Germinal center (tissue), 1 donor: ENCODE data around the gene PAMR1.

Source experiments
- DNase-seq: peaks from one replicate; pipeline ENCODE4 v3.0.0; 2012; ENCODE audit warnings: mixed read lengths, low spot score

Gene PAMR1

DNA sequence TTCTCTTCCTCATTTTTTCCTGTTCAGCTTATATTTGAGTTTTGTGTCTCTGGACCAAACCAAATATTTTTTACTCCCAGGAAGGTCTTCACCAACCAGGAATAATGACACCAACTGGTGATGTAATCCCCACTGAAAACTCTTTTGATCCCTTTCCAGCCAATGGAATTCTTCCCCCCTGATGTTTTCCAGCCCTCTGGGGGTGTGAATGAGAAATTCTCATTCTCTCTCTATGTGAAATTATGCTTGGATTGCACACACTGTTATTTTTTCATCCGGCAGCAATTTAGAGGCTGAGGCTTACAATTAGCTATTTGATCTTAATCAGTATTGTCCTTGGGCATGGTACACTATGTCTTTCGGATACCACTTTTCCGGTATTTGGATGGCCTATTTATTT, 66.6 kb downstream of the PAMR1 start:
- no peak for DNase-seq

- DNase-seq: no peak
Measured at GRCh38 chr11:35454362-35454761, 71.1 kb downstream of the PAMR1 start.

DNA sequence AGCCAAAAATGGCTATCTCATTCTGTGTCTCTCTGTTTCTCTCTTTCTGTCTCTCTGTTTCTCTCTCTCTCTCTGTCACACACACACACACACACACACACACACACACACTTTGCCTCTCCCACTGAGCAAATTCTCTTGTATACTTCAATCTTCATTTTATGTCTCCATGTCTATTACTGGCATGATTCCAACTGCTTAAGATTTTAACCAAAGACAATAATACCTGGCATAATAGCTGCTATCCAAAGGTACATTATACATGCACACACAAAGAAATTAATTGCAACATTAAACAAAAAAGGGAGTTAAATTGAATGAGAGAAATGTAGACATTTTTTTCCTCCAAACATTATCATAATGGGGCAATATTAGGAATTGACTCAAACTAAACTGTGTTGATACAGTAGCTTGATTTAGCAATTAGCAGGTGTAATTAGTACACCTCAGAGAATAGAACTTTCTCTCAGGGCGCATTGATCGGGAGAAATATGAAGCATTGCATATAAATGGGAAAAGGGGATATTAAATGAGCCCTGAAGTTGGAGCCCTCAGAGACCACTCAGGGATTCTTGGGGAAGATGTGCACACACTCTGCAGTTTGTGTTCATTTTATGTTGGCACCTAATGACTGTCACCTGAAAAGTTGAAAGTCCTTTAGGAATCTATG, 88.7 kb downstream of the PAMR1 start:
- no peak for DNase-seq

- no peak for DNase-seq
Measured at GRCh38 chr11:35433588-35433987, 91.8 kb downstream of the PAMR1 start.

DNA sequence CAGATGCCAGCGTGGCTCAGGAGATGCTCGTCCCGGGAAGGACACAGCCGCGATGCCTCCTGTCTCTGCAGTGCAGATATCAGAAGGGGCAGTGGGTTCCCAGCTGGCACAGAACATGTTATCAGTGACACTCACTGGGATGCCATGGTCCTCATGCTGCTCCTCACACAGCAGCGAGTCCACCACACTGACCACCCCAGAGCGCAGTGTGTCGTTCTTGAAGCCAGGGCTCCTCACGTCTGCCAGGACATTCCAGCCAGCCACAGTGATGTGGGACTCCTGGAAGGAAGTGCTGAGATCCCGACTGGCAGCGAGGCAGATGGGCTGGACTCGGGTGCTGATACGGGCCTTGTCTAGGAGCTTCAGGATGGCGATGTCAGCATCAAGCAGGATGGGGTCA, 93.0 kb downstream of the PAMR1 start:
- DNase-seq: no peak

DNA sequence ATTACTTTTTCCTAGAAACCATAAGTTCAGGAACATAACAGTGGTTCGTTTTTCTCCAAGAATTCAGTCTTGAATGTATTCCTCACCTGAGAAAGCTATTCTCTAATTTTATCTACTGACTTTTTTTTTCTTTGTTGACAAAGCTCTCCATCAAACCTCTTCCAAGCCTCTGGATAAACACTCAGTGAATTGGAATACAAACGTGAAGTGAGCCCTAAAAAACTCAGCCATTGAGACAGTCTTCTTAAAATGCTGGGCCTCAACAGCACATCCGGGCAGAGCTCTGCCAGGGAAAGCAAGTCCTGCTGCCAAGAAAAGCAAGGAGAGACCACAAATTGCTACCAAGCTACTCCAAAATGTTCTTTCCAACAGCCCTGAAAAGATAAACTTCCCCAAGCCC, 98.3 kb downstream of the PAMR1 start:
- DNase-seq: no peak

DNA sequence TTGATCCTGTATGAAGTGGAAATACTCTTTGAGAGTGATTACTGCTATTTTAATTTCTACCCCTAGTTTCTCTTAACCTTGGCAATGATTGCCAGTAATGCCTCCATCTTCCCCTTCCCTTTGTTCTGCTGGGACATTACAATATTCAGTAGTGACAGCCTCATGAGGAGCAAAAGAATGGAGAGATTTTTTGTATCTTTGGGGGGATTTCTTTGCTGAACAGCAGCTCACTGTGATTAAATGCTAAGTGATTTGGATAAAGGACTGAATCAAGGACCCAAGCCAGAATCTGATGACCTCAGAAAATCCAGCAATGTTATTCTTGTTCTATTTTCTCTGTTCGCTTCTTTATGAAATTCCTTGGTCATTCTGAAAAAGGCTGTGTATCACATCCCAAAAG, 99.1 kb downstream of the PAMR1 start:
- DNase-seq: no peak

DNA sequence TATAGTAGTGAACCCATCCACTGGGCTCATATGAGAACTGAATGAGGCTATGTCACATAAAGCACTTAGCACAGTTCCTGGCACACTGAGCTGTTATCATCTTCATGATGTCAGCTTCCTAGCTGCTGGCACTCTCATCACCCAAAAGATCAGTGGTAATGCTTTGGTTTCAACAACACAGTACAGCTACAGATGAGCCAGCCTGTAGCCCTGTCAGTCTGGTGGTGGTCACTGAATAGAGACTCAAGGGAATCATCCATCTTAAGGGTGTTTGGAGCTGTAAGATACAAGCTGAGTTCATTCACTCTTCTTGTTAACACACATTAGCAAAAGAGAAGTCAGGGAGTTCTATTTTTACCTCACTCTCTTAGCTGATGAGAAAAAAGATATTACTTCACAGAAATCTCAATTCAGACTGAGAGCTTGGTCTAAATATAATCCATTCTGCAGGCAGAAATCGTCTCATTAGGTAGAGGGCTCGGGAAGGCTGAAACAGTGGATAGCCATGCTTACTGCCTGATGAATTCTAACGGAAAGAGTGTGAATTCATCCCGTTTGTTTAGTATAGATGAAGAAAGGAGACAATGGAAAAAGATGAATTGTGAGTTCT, 99.7 kb downstream of the PAMR1 start:
- DNase-seq: no peak

DNA sequence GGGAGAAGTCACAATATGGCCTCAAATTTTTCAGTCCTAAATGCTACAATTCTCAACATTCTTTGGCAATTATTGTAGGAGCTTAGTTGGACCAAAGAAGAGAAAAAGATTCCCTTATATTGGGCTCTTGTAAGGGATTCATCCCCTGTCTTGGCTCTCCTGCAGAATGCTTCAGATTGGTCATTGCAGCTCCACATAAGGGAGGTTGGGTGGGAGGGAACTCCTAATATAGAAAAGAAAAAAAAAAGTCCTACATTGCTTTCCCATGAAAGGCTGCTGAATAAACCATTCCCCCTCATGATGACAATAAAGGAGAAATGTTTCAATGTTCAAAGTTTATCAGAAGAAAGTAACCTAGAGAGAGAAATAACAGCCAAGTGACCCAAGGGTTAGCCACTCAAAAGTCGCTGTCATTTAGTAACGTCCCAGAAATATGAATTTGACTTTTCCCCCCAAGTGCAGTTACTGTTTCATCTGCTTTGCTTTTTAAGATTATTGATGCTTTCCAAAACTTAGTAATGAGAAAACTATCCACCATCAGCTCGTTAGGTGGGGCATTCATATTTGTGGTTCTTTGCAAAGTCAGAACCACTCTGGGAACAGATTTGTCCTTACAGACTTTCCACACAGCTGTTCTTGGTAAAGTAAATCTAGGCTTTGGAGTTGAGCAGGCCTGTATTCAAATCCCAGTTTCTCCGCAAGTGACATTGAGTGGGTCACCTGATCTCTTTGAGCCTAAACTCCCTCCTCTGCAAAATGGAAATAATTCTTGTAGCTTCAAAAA, 101.1 kb downstream of the PAMR1 start:
- DNase-seq: no peak

DNA sequence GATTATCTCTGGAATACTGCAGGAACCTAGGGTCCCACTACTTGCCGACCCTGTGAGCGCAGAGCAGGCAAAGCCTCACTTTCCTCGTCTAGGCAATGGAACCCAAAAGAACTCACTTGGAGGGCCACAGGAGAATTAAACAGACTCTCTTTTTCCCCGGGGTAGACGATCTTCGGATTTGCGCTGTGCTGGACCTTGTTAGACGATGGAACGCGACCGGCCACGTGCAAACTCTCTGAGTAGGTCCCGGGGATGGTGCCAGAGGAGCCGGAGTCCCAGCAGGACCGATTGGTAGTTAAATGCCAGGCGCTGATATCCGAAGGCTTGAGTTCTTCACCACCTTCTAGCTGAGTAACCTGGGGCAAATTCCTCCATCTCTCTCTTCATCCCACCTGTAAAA, 105.0 kb downstream of the PAMR1 start:
- DNase-seq: no peak

DNA sequence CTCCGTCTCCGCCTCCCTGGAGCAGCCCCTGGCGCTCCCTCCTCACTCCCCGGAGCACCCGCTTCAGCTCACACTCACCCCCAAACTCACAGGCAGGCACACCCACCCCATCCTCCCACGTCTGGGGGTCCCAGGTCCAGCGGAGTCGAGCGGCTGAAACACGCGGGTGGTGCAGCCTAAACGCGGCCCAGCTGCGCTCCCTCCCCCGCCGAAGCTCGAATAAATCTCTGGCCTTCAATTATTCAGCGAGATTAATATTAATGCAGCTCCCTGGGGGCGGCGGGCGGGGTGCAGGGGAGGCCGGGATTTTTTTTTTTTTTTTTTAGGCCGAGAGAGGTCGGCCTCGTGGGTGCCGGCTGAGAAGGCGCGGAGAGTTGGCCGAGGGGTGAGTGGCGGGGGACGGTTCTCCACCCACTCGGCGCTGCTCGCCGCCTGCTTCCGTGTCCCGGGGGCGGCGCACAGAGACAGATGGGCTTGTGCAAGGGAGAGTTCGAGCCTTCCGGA, 105.5 kb downstream of the PAMR1 start:
- no peak for DNase-seq

GRCh38 chr11:35419184-35419829, 106.1 kb downstream of the PAMR1 start, which contains the start of gene SLC1A2:
SLC1A2 (minus strand) TSS chr11:35419558; CDS start chr11:35418966, 592 bp downstream.
- no peak for DNase-seq

GRCh38 chr11:35418282-35419183, 106.9 kb downstream of the PAMR1 start:
- no peak for DNase-seq

- DNase-seq: no peak
Measured at GRCh38 chr11:35415487-35415886, 109.9 kb downstream of the PAMR1 start.

- DNase-seq: no peak
Measured at GRCh38 chr11:35414776-35415175, 110.6 kb downstream of the PAMR1 start.

DNA sequence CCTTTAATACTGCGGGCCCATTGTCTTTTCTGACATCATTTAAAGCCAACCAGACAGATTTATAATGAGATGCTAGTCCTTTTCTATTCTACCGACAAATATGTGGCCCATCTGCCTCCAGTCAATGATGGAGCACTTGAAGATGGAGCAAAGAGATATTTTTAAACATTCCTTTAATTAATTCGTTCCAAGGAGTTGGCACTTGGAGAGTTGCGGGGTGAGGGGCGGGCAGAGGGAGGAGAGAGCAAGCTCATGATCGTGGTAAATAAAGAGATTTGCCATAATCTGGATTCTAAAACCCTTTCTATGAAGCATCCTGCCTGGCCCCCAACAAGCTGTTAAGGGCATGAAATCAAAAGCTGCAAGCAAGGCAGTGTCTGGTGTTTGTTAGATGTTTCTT, 111.1 kb downstream of the PAMR1 start:
- DNase-seq: no peak

DNA sequence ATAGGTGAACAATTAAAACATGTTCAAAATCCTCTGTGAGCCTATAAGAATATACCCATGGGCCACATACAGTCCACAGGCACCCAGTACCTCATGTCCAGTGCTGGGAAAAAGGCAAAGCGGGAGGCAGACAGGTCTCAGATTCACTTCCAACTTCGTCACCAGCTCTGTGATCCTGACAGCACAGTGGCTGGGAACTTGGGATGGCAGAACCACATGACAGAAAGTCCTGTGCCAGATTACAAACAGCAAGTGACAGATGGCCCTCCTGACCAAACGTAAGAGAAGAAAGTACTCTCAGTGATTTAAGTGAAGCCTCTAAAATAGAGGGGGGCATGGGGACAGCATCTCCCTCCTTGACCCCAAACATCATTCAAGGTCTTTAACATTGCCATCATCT, 111.8 kb downstream of the PAMR1 start:
- DNase-seq: no peak

GRCh38 chr11:35412285-35412684, 113.1 kb downstream of the PAMR1 start:
- no peak for DNase-seq

DNA sequence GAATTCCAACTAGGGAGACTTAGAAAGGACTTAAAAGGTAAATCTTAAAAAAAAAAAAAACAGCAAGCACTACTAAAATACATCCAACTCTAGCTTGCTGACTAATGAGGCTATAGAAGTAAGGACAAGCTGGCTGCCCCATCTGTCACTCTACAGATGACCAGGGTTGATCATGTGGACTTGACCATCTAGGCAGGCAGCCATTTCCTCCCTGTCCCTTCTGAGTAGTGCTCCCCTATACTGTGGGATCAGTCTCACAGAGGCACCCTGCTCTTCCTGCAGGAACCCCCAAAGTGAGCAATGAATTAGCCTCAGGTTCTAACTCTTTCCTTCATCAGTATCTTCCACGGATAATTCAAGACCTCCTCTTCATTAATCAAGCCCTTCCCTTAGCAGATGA, 118.4 kb downstream of the PAMR1 start:
- DNase-seq: no peak

DNA sequence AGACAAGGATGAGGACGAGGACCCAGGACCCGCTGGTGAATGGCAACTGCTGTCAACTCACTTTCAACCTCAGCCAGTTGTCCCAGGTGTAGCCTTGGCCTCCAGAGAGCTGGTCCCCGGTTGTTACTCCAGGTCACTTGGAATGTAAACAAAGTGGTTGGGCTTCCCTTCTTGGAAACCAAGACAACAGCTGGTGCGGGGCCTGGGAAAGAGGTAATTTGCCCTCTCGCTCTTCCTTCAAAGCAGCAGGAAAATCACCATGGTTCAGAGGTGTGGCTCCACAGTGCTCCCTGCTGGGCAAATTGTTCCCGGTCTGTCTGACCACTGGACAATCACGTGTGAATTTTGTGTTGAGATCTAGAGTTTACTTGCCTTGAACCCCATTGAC, 121.0 kb downstream of the PAMR1 start:
- no peak for DNase-seq

GRCh38 chr11:35403765-35404387, 121.5 kb downstream of the PAMR1 start:
- no peak for DNase-seq
